GM18907 (cell line): ENCODE measurements around the gene APOL1.
A peak's percentile ranks its signal among the peaks of the same experiment; 100 is the strongest.
"Not testable (repeated sequence)": the region's sequence is repeated elsewhere in the genome, so short reads cannot be mapped to it uniquely, and the experiment has no call there.

Source experiments
- ATAC-seq: cut with Tn5 transposase; IDR thresholded peaks from one replicate; pipeline ENCODE4 v1.9.1; 2021; ENCODE audit warnings: mild to moderate bottlenecking, moderate library complexity; ENCODE audit not compliant: unreplicated experiment

APOL1 gene

GRCh38 chr22:36244522-36245391 is 8.2 kb upstream of the APOL1 start:
- ATAC-seq, result no peak

GRCh38 chr22:36245805-36246356 is 7.1 kb upstream of the APOL1 start:
- ATAC-seq, result no peak

- no peak for ATAC-seq
Observed at GRCh38 chr22:36246718-36247117, 6.2 kb upstream of the APOL1 start.

- no peak for ATAC-seq
Observed at GRCh38 chr22:36247955-36248354, 5.0 kb upstream of the APOL1 start.

- ATAC-seq, result no peak
Observed at GRCh38 chr22:36249160-36249559, 3.8 kb upstream of the APOL1 start.

GRCh38 chr22:36250292-36250960 is 2.5 kb upstream of the APOL1 start:
- not testable (repeated sequence) for ATAC-seq

GRCh38 chr22:36251979-36252608 is 839 bp upstream of the APOL1 start:
- ATAC-seq, result not testable (repeated sequence)

- no peak for ATAC-seq
Observed at GRCh38 chr22:36253523-36254490, 874 bp downstream of the APOL1 start.

GRCh38 chr22:36255572-36255971 is 2.6 kb downstream of the APOL1 start:
- not testable (repeated sequence) for ATAC-seq

- no peak for ATAC-seq
Observed at GRCh38 chr22:36256478-36256877, 3.5 kb downstream of the APOL1 start.

GRCh38 chr22:36257308-36257707 is 4.4 kb downstream of the APOL1 start:
- no peak for ATAC-seq

- no peak for ATAC-seq
Observed at GRCh38 chr22:36257948-36258670, 5.2 kb downstream of the APOL1 start.

- ATAC-seq, result peak; percentile 48
Observed at GRCh38 chr22:36258701-36259614, 6.0 kb downstream of the APOL1 start.

GRCh38 chr22:36259615-36260300 is 6.8 kb downstream of the APOL1 start:
- ATAC-seq, result no peak

GRCh38 chr22:36261675-36262074 is 8.7 kb downstream of the APOL1 start:
- ATAC-seq, result not testable (repeated sequence)

- not testable (repeated sequence) for ATAC-seq
Observed at GRCh38 chr22:36262307-36262706, 9.4 kb downstream of the APOL1 start.

GRCh38 chr22:36263216-36263673 is 10.3 kb downstream of the APOL1 start:
- not testable (repeated sequence) for ATAC-seq
